GM18861 (cell line): ENCODE results near the gene SPATS2L.
A peak's percentile ranks its signal among the peaks of the same experiment; 100 is the strongest.

Experiments used
- ATAC-seq: cut with Tn5 transposase; IDR thresholded peaks from one replicate; pipeline ENCODE4 v1.9.1; 2021; ENCODE audit not compliant: unreplicated experiment

SPATS2L gene

GRCh38 chr2:200317975-200318374, 11.5 kb downstream of the SPATS2L start:
- no peak for ATAC-seq

- no peak for ATAC-seq
Measured at GRCh38 chr2:200318940-200319435, 12.5 kb downstream of the SPATS2L start.

GRCh38 chr2:200319548-200320337, 13.2 kb downstream of the SPATS2L start:
- ATAC-seq: no peak

- ATAC-seq: no peak
Measured at GRCh38 chr2:200320344-200320743, 13.9 kb downstream of the SPATS2L start.

- no peak for ATAC-seq
Measured at GRCh38 chr2:200320991-200321390, 14.5 kb downstream of the SPATS2L start.

- ATAC-seq: peak; percentile 56
Measured at GRCh38 chr2:200321780-200322534, 15.5 kb downstream of the SPATS2L start.

- no peak for ATAC-seq
Measured at GRCh38 chr2:200322607-200323006, 16.1 kb downstream of the SPATS2L start.

GRCh38 chr2:200324362-200324761, 17.9 kb downstream of the SPATS2L start:
- no peak for ATAC-seq

- ATAC-seq: no peak
Measured at GRCh38 chr2:200329384-200329783, 22.9 kb downstream of the SPATS2L start.

- no peak for ATAC-seq
Measured at GRCh38 chr2:200329798-200330197, 23.3 kb downstream of the SPATS2L start.

- ATAC-seq: no peak
Measured at GRCh38 chr2:200330351-200331060, 24.0 kb downstream of the SPATS2L start.

- no peak for ATAC-seq
Measured at GRCh38 chr2:200331061-200331400, 24.5 kb downstream of the SPATS2L start.

- no peak for ATAC-seq
Measured at GRCh38 chr2:200335657-200336056, 29.2 kb downstream of the SPATS2L start.

- ATAC-seq: no peak
Measured at GRCh38 chr2:200336980-200337615, 30.6 kb downstream of the SPATS2L start.

GRCh38 chr2:200337621-200338020, 31.1 kb downstream of the SPATS2L start:
- no peak for ATAC-seq

- no peak for ATAC-seq
Measured at GRCh38 chr2:200338692-200339091, 32.2 kb downstream of the SPATS2L start.

- no peak for ATAC-seq
Measured at GRCh38 chr2:200340508-200341224, 34.2 kb downstream of the SPATS2L start.

- ATAC-seq: no peak
Measured at GRCh38 chr2:200341376-200341775, 34.9 kb downstream of the SPATS2L start.

GRCh38 chr2:200342235-200342634, 35.7 kb downstream of the SPATS2L start:
- ATAC-seq: no peak

GRCh38 chr2:200342654-200343053, 36.2 kb downstream of the SPATS2L start:
- ATAC-seq: no peak
